CD4-positive, alpha-beta T cell treated with Interleukin-1 beta for 1 hour (primary cell): Measurements from ENCODE around the gene WDR70.
"Not testable (repeated sequence)": the region's sequence is repeated elsewhere in the genome, so short reads cannot be mapped to it uniquely, and the experiment has no call there.

Source experiments
- DNase-seq, 2 donors: peaks; one replicate each; pipeline ENCODE4 v3.0.0-alpha.2; 2020 to 2022

Gene WDR70

DNA sequence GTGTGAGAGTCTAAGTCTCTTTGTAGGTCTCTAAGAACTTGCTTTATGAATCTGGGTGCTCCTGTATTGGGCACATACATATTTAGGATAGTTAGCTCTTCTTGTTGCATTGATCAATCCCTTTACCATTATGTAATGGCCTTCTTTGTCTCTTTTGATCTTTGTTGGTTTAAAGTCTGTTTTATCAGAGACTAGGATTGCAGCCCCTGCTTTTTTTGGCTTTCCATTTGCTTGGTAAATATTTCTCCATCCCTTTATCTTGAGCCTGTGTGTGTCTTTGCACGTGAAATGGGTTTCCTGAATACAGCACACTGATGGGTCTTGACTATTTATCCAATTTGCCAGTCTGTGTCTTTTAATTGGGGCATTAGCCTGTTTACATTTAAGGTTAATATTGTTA is 275.4 kb downstream of the WDR70 start:
- not testable (repeated sequence) for DNase-seq

GRCh38 chr5:37657046-37657445 is 277.9 kb downstream of the WDR70 start:
- no peak for DNase-seq

DNA sequence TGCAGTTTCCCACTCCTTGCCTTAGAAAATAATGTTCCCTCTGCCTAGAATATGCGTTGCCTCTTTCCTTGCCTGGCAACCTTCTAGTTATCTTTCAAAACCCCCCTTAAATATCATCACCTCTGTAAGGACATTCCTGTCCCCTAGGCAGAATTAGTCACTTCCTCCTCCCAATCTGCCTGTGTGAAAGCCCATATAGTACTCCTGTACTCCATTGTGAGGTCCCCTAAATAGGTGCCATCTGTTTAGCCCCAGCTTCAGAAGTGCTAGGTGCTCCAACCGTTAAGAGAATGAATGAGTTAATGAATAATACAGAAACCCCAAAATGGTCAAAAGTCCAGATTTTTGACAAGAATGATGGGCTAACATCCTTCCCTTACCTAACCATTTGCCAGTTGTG is 279.3 kb downstream of the WDR70 start:
- no peak for DNase-seq

DNA sequence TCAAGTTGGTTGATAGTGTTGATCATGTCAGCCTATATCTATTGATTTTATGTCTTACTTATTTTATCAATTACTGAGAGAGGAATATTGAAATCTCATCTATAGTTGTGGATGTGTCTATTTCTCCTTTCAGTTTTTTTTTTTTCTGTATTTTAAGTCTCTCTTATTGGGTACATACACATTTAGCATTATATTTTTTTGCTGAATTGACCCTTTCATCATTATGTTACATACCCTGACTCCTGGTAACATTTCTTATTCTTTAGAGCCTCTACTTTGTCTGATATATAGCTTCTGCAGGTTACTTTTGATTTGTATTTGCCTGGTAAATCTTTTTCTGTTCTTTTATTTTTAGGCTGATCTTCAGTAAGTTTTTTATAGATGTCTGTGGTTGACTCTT is 281.2 kb downstream of the WDR70 start:
- DNase-seq = no peak

DNA sequence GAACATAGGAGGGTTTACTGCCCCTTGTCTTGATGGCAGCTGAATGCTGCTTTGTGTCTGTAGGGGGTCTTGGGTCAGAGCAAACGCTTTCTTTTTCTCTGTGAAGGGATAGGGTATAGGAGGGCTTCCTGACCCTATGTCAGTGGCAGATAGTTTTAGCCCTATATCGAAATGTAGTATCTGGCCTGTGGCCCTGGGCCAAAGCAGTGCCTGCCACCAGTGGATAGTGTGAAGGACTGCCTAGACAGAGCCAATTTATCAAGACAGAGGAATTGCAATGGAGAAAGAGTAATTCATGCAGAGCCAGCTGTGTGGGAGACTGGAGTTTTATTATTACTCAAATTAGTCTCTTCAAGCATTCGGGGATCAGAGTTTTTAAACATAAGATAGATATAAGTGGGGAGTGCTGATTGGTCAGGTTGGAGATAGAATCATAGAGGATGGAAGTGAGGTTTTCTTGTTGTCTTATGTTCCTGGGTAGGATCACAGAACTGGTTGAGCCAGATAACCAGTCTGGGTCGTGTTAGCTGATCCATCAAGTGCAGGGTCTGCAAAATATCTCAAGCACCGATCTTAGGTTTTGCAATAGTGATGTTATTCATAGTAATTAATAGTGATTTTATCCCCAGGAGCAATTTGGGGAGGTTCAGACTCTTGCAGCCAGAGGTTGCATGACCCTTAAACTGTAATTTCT is 282.3 kb downstream of the WDR70 start:
- no peak for DNase-seq

DNA sequence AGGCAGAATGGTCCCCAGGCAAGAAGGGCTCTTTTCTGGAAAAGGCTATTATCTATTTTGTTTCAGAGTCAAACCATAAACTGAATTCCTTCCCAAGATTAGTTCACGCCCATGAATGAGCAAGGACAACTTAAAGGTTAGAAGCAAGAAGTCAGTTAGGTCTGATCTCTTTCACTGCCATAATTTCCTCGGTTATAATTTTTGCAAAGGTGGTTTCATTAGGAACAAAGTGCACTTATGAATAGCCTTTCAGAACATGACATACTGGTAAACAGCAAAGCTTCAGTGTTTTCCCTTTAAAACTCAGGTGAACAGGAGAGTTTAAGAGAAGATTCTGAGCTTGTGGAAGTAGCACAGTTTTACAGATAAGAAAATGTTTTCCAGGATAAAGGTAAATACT is 282.8 kb downstream of the WDR70 start:
- DNase-seq = no peak

- DNase-seq = no peak
Measured at GRCh38 chr5:37662362-37662761, 283.2 kb downstream of the WDR70 start.

GRCh38 chr5:37662789-37663485 is 283.8 kb downstream of the WDR70 start:
- no peak for DNase-seq

- no peak for DNase-seq
Measured at GRCh38 chr5:37663538-37663937, 284.4 kb downstream of the WDR70 start.

DNA sequence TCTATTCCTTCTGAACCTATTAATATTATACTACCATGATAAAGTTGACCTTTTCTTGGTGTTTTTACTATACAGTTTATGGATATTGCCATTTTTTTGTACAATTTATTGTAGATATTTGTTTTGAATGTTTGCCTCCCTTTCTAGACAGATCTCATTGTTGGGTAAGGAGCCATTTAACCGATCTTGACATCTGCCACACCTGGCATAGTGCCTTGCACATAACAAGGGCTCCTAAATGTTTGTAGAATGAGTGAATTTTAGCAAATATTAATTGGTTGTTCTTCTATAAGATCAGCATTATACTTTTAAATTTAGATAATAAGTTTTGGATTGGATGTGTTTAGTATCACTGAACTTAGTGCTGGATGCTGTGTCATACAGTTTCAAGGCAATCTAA is 285.4 kb downstream of the WDR70 start:
- no peak for DNase-seq

DNA sequence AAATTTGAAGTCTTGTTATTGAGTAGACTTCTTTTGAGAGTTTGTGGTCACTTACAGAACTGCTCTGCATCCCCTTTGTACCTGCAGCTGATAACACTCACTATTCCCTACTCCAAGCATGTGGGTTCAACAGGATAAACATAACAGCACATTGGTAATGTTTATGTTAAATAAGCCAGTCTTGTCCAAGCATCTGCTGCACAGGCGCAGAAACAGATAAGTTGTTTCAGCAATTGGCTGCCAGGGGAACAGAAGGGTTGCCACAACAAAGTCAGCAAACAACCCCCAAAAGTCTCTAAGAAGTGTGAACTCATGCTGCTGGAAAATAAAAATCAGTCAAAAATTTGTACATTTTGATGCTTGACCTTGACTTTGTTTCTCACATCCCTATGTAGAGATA is 286.2 kb downstream of the WDR70 start:
- DNase-seq = no peak

GRCh38 chr5:37665889-37666288 is 286.8 kb downstream of the WDR70 start:
- no peak for DNase-seq

DNA sequence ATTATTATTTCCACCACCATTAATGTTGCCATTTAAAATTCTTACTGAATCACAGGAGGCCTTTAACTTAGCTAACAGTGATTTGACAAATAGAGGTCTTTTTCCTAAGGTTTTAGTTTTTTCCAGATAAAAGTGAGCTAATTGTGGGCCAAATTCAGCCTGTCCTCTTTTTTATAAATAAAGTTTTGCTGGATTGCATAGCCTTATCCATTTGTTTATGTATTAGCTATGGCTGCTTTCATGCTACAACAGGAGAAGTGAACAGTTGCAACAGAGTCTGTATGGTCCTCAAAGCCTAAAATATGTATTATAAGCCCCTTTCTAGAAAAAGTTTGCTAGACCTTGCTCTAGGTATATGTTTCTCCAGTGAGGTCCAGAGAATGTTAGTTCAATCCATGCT is 288.3 kb downstream of the WDR70 start:
- no peak for DNase-seq

DNA sequence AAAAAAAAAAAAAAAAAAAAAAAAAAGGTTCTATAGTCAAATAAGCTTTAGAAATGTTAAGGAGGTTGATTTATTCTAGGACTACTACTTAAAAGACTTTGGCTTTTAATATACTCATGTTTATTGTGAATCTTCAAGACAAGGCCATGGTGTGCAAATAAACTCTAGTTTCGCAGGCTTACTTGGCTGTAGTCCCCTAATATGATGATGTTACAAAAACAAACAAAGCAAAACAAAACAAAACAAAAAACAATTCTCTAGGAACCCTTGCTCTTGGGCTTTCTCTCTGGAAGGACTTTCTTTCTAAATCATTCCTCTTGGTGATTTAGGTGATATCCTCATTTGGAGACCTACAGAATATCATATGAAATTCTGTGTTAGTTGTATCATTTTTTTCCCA is 288.7 kb downstream of the WDR70 start:
- no peak for DNase-seq

DNA sequence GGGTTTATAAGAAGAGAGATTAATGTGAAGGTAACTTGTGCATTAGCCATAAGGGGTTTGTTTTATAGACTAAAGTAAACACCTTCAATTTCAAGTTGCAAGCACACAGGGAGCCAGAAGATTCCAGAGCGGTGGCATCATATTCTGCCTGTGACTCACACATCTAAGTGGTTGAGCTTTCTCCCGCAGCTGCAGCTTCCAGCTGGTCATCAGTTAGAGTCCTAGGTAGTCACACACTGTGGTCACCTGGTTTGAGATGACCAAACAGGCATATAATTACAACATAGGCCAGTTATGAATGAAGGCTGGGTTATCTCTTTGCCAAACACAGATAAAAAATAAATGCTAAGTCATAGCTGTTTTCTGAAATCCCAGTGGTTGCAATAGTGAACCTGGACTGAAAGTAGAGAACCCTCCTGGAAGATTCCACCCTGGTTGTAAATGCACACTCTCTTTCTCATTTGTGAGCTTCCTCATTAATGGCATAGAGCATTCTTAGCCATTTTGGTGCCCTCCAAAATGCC is 289.5 kb downstream of the WDR70 start:
- no peak for DNase-seq

GRCh38 chr5:37672118-37672588 is 293.0 kb downstream of the WDR70 start:
- DNase-seq = peak; percentile 8 to 26

DNA sequence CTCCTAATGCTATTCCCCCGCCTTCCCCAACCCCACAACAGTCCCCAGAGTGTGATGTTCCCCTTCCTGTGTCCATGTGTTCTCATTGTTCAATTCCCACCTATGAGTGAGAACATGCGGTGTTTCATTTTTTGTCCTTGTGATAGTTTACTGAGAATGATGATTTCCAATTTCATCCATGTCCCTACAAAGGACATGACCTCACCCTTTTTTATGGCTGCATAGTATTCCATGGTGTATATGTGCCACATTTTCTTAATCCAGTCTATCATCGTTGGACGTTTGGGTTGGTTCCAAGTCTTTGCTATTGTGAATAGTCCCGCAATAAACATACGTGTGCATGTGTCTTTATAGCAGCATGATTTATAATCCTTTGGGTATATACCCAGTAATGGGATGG is 295.2 kb downstream of the WDR70 start:
- not testable (repeated sequence) for DNase-seq

DNA sequence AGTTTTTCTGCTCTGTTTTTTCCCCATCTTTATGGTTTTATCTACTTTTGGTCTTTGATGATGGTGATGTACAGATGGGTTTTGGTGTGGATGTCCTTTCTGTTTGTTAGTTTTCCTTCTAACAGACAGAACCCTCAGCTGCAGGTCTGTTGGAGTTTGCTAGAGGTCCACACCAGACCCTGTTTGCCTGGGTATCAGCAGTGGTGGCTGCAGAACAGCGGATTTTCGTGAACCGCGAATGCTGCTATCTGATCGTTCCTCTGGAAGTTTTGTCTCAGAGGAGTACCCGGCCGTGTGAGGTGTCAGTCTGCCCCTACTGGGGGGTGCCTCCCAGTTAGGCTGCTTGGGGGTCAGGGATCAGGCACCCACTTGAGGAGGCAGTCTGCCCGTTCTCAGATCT is 300.2 kb downstream of the WDR70 start:
- not testable (repeated sequence) for DNase-seq

GRCh38 chr5:37679903-37680302 is 300.8 kb downstream of the WDR70 start:
- DNase-seq = not testable (repeated sequence)

DNA sequence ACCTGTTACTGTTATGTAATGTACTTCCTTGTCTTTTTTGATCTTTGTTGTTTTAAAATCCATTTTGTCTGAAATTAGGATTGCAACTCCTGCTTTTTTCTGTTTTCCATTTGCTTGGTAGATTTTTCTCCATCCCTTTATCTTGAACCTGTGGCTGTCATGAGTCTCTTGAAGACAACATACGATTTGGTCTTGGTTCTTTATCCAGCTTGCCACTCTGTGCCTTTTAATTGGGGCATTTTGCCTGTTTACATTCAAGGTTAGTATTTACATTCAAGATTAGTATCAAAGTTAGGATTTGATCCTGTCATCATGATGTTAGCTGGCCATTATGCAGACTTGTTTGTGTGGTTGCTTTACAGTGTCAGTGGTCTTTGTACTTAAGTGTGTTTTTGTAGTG is 304.0 kb downstream of the WDR70 start:
- DNase-seq = no peak

DNA sequence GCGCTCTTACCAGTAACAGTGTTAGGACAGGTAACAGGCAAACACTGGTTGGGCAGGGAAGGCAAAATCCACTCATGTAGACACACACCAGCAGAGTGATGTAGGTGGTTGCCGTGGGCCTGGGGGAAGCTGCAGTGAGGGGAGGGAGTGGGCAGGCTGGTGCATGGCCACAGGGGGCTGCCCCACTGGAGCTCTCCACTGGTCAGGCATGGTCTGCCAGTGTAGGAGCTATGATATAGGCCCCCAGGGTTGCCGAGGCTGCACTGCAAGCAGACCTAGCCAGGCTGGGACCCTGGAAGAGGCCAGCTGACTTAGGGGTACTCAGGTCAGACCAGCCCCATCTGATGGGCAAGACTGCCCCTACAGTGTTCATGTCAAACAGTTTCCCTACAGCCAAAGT is 306.1 kb downstream of the WDR70 start:
- no peak for DNase-seq

- DNase-seq = no peak
Measured at GRCh38 chr5:37685816-37686215, 306.7 kb downstream of the WDR70 start.

DNA sequence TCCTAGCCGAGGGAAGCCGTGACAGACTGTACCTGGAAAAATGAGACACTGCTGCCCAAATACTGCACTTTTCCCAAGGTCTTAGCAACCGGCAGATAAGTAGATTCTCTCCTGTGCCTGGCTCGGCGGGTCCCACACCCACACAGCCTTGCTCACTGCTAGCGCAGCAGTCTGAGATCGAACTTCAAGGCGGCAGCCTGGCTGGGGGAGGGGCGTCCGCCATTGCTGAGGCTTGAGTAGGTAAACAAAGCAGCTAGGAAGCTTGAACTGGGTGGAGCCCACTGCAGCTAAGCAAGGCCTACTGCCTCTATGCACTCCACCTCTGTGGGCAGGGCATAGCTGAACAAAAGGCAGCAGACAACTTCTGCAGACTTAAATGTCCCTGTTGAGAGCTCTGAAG is 309.8 kb downstream of the WDR70 start:
- DNase-seq = not testable (repeated sequence)

GRCh38 chr5:37694333-37694732 is 315.2 kb downstream of the WDR70 start:
- DNase-seq = not testable (repeated sequence)
